Measurements from ENCODE around the gene PIGX. TPM values are rescaled to one million over a fixed set of nuclear protein-coding genes. Genes with fewer than 3 reads are reported as not detected.

PIGX gene
- polyA plus RNA-seq, 1 donor from 2014 or later, result 116 TPM

DNA sequence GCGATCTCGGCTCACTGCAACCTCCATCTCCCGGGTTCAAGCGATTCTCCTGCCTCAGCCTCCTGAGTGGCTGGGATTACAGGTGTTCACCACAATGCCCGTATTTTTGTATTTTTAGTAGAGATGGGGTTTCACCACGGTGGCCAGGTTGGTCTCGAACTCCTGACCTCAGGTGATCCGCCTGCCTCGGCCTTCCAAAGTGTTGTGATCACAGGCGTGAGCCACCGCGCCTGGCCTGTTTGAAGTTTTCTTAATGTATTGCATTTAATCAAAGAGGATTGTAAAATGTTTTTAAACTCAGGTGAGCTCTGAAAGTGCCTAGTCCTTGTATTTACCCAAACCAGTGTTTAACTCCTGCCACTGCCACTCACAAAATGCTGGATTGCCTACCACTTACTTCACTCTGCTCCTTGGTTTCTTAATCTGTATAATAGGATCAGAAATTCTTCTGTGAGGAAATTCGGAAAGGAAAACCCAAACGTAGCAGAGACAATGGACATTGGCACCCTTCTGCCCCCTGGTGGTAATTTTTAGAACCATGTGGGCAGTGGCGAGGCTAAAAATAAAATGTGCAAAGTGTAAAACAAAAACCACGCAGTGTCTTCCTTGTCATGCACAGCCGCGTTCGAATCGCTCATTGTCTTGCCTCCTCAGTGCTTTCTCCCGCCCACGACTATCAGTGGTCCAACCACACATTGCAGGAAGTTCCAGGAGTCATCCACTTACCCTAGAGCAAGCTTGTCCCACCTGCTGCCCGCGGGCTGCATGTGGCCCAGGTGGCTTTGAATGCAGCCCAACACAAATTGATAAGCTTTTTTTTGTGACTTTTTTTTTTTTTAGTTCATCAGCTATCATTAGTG is 27.4 kb upstream of the PIGX start:
- TF ChIP-seq CTCF (IDR thresholded peaks at IDR 0.05; ENCODE audit: poor library complexity, severe bottlenecking), result peak; percentile 83
- peak; percentile 78 for TF ChIP-seq RAD21 (conservative IDR thresholded peaks at IDR 0.05)
- peak; percentile 91 for TF ChIP-seq SMC3 (conservative IDR thresholded peaks at IDR 0.05; ENCODE audit: poor library complexity)
- no peak for TF ChIP-seq EP300 (conservative IDR thresholded peaks at IDR 0.05; ENCODE audit: poor library complexity, severe bottlenecking)
- TF ChIP-seq TAF1 (IDR thresholded peaks at IDR 0.05; ENCODE audit: low read depth), result no peak
- TF ChIP-seq MXI1 (conservative IDR thresholded peaks at IDR 0.05; ENCODE audit: poor library complexity, severe bottlenecking), result no peak
- no peak for TF ChIP-seq POLR2AphosphoS5 (IDR thresholded peaks at IDR 0.05)
- Histone ChIP-seq H3K79me2 (replicated peaks; ENCODE audit: insufficient read depth, low read length) (no peaks in the 10 kb centered on the region), H3K27ac (ENCODE audit: low read length) (no peak overlapping the region), H3K9me3 (ENCODE audit: low read length) (no peaks in the 10 kb centered on the region), H3F3A (ENCODE audit: insufficient read depth, low read length, poor library complexity, severe bottlenecking) (no peaks in the 10 kb centered on the region), H3K27me3 (ENCODE audit: insufficient read depth, low read depth, low read length) (no peaks in the 10 kb centered on the region), H3K36me3 (ENCODE audit: insufficient read depth, low read length) (no peaks in the 10 kb centered on the region), H2AFZ (ENCODE audit: low read depth, low read length) (no peak overlapping the region), H3K9me2 (ENCODE audit: insufficient read depth, low read length) (no peaks in the 10 kb centered on the region), H3K4me2 (ENCODE audit: low read length) (no peak overlapping the region), H3K9ac (ENCODE audit: low read length) (no peak overlapping the region), H3K4me3 (ENCODE audit: low read length) (no peak overlapping the region), H4K20me1 (ENCODE audit: insufficient read depth) (no peaks in the 10 kb centered on the region)

GRCh38 chr3:196686436-196686835 is 25.7 kb upstream of the PIGX start:
- Histone ChIP-seq H3K79me2 (replicated peaks; ENCODE audit: insufficient read depth, low read length) (no peaks in the 10 kb centered on the region), H3K4me3 (ENCODE audit: low read length) (no peak overlapping the region)

More at GRCh38 chr3:196686436-196686835, 25.7 kb upstream of the PIGX start:
- Histone ChIP-seq H3K27me3 (ENCODE audit: insufficient read depth, low read depth, low read length) (no peaks in the 10 kb centered on the region), H3K36me3 (ENCODE audit: insufficient read depth, low read length) (no peaks in the 10 kb centered on the region), H3K9ac (ENCODE audit: low read length) (no peak overlapping the region), H3K27ac (ENCODE audit: low read length) (no peak overlapping the region), H3K9me2 (ENCODE audit: insufficient read depth, low read length) (no peaks in the 10 kb centered on the region), H4K20me1 (ENCODE audit: insufficient read depth) (no peaks in the 10 kb centered on the region), H3K9me3 (ENCODE audit: low read length) (no peaks in the 10 kb centered on the region), H2AFZ (ENCODE audit: low read depth, low read length) (no peak overlapping the region), H3K4me2 (ENCODE audit: low read length) (no peak overlapping the region), H3F3A (ENCODE audit: insufficient read depth, low read length, poor library complexity, severe bottlenecking) (no peaks in the 10 kb centered on the region)
- TF ChIP-seq EP300 (conservative IDR thresholded peaks at IDR 0.05; ENCODE audit: poor library complexity, severe bottlenecking) (no peak), EZH2 (IDR thresholded peaks at IDR 0.05; ENCODE audit: borderline replicate concordance, insufficient read depth, low read length, poor library complexity, severe bottlenecking) (no peak), CTCF (IDR thresholded peaks at IDR 0.05; ENCODE audit: poor library complexity, severe bottlenecking) (no peak)

Data from neural cell (in vitro differentiated cells).